Measurements from ENCODE around the gene HDAC11. TPM values are rescaled to one million over a fixed set of nuclear protein-coding genes. Genes with fewer than 3 reads are reported as not detected.

Gene HDAC11
- total and polyA plus RNA-seq, 2 of the 4 experiments (the other 2 are of a cell fraction): 9.1 to 11.4 TPM

DNA sequence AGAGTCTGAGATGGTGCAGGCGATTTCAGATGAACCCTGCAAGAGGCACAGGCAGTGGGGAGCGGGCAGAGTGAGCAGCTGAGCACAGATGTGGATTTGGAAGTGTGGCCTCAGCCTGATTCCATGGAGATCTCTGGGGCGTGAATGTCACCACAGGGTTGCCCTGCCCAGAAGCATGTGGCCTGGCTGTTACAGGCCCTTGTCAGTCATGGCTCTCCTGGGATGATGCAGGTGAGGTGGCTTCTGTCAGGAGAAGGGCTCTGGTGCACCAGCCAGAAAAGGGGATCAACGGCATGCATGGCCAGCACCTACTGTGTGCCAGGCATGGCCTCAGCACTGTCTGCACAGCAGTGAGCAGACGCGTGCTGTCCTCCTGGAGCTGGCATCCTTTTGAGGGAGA lies 11.9 kb downstream of the HDAC11 start:
- Histone ChIP-seq H3K18ac (ENCODE audit: low read depth, low read length) (no peak overlapping the region), H2AK5ac (ENCODE audit: low read depth, low read length) (no peak overlapping the region), H3K4me1 (ENCODE audit: control insufficient read depth, insufficient read depth, low read length) (0 out of 2 replicates have a peak, but pooled peaks cover 1% of the 10 kb centered on the region), H3K56ac (ENCODE audit: extremely low read depth, insufficient read depth, low read length) (no peak overlapping the region), H2BK120ac (ENCODE audit: low read depth, low read length) (no peak overlapping the region), H2BK15ac (ENCODE audit: low read depth, low read length) (no peak overlapping the region), H3K23ac (ENCODE audit: low read depth, low read length) (no peak overlapping the region), H4K5ac (ENCODE audit: low read depth, low read length) (no peak overlapping the region), H2AFZ (replicated peaks; ENCODE audit: low read length, poor library complexity) (no peak overlapping the region), H3K9me3 (ENCODE audit: control insufficient read depth, insufficient read depth, low read length) (no peaks in the 10 kb centered on the region), H3K27ac (ENCODE audit: insufficient read depth, low read length) (no peak overlapping the region), H3K27me3 (ENCODE audit: control insufficient read depth, insufficient read depth, low read length) (no peaks in the 10 kb centered on the region), H4K20me1 (ENCODE audit: insufficient read depth, low read length) (no peaks in the 10 kb centered on the region; the same call in 1 of the 2 replicates), H3K14ac (replicated peaks; ENCODE audit: low read depth, low read length) (no peak overlapping the region), H3K9me1 (ENCODE audit: insufficient read depth, low read length) (no peaks in the 10 kb centered on the region), H3K4ac (ENCODE audit: low read depth, low read length) (no peak overlapping the region), H3K79me1 (ENCODE audit: low read depth in 1 of 2, low read length in 2 of 2) (no peaks in the 10 kb centered on the region), H3K4me3 (ENCODE audit: insufficient read depth, low read depth, low read length) (no peak overlapping the region), H4K91ac (ENCODE audit: insufficient read depth, low read depth, low read length) (no peak overlapping the region), H4K8ac (ENCODE audit: low read depth in 2 of 2, low read length in 2 of 2) (no peak overlapping the region), H2BK5ac (ENCODE audit: low read depth, low read length, poor library complexity, severe bottlenecking) (no peak overlapping the region), H2BK20ac (ENCODE audit: low read depth, low read length) (no peak overlapping the region), H3K4me2 (ENCODE audit: low read depth, low read length) (no peak overlapping the region), H3K9ac (ENCODE audit: low read depth, low read length) (no peak overlapping the region), H3K36me3 (ENCODE audit: control insufficient read depth, insufficient read depth, low read length) (peaks cover 3% of the 10 kb centered on the region; the same call in 1 of the 2 replicates), H2AK9ac (replicated peaks; ENCODE audit: low read depth, low read length, poor library complexity) (no peak overlapping the region)
- no peak for DNase-seq
- dilution Hi-C loops (cut with HindIII; ENCODE audit: low sequenced_read_pairs, unreplicated experiment): no loop called here
- BruUV-seq (replicated peaks): no TSS peak
- no peak for ATAC-seq (ENCODE audit: low read depth)
- TF ChIP-seq CTCF (conservative IDR thresholded peaks at IDR 0.05; ENCODE audit: low read depth, low read length): no peak
- TF ChIP-seq FOS (IDR thresholded peaks at IDR 0.05; ENCODE audit: low read depth, low read length): no peak
- TF ChIP-seq NFE2L2 (IDR thresholded peaks at IDR 0.05; ENCODE audit: low read depth, low read length): no peak
- no peak for TF ChIP-seq SMC3 (IDR thresholded peaks at IDR 0.05; ENCODE audit: low read depth, low read length)
- TF ChIP-seq MXI1 (IDR thresholded peaks at IDR 0.05; ENCODE audit: borderline replicate concordance, low read depth, low read length): no peak
- no peak for TF ChIP-seq POLR2A (IDR thresholded peaks at IDR 0.05; ENCODE audit: low read depth, low read length)
- no peak for TF ChIP-seq MAFK (IDR thresholded peaks at IDR 0.05; ENCODE audit: low read depth, low read length)
- TF ChIP-seq ELK1 (IDR thresholded peaks at IDR 0.05; ENCODE audit: borderline replicate concordance, low read depth, low read length): no peak
- no peak for TF ChIP-seq RAD21 (IDR thresholded peaks at IDR 0.05; ENCODE audit: low read length)
- no peak for TF ChIP-seq MAZ (IDR thresholded peaks at IDR 0.05; ENCODE audit: borderline replicate concordance, low read depth, low read length)
- TF ChIP-seq RCOR1 (IDR thresholded peaks at IDR 0.05; ENCODE audit: insufficient replicate concordance, low read length): no peak
- TF ChIP-seq USF2 (IDR thresholded peaks at IDR 0.05; ENCODE audit: low read depth, low read length): no peak
- TF ChIP-seq CHD1 (IDR thresholded peaks at IDR 0.05; ENCODE audit: low read depth, low read length): no peak
- TF ChIP-seq CEBPB (IDR thresholded peaks at IDR 0.05; ENCODE audit: low read depth, low read length): no peak
- TF ChIP-seq BHLHE40 (IDR thresholded peaks at IDR 0.05; ENCODE audit: low read depth, low read length): no peak
- no peak for TF ChIP-seq RFX5 (IDR thresholded peaks at IDR 0.05; ENCODE audit: low read depth, low read length)
- in situ Hi-C loops (cut with MboI; ENCODE audit: low sequenced_read_pairs): loop anchor here (25.0 kb wide), 2 partner anchors 395 to 620 kb away; partner anchors contain the start of genes CHCHD4 and WNT7A
- intact Hi-C loops (cut with micrococcal nuclease): no loop called here
- ChIA-PET CTCF (no interaction called here), POLR2A (ENCODE audit: unreplicated experiment) (no interaction called here)
- WGBS, 2 experiments (ENCODE audit: extremely low coverage in 2 of 2, insufficient read length in 1 of 2): 83% methylated on average over 1 of the region's 6 CpGs; no CpG with 5 or more reads in 1 of the 2 experiments

All from IMR-90 (cell line).